Ammon's horn (tissue), 1 donor: ENCODE results near the gene TTC12.

ENCODE experiments used
- DNase-seq: peaks from one replicate; pipeline ENCODE4 v3.0.0-alpha.2; 2016; ENCODE audit warnings: low spot score

TTC12 gene

GRCh38 chr11:113376156-113376555, 61.8 kb downstream of the TTC12 start:
- DNase-seq, result peak; percentile 56

- DNase-seq, result peak; percentile 8
Observed at GRCh38 chr11:113377681-113378412, 63.5 kb downstream of the TTC12 start.

- no peak for DNase-seq
Observed at GRCh38 chr11:113378692-113379091, 64.3 kb downstream of the TTC12 start.

GRCh38 chr11:113382121-113382520, 67.7 kb downstream of the TTC12 start:
- no peak for DNase-seq

- DNase-seq, result no peak
Observed at GRCh38 chr11:113384551-113384950, 70.2 kb downstream of the TTC12 start.

GRCh38 chr11:113385749-113386148, 71.4 kb downstream of the TTC12 start:
- no peak for DNase-seq

- DNase-seq, result no peak
Observed at GRCh38 chr11:113386866-113387265, 72.5 kb downstream of the TTC12 start.

- DNase-seq, result no peak
Observed at GRCh38 chr11:113387605-113388211, 73.3 kb downstream of the TTC12 start, which contains the start of gene ANKK1. ANKK1 (plus strand) TSS chr11:113387779; CDS start chr11:113387885, 106 bp downstream.

- DNase-seq, result no peak
Observed at GRCh38 chr11:113389272-113389671, 74.9 kb downstream of the TTC12 start.

GRCh38 chr11:113392236-113392921, 78.0 kb downstream of the TTC12 start:
- no peak for DNase-seq

GRCh38 chr11:113393501-113393985, 79.2 kb downstream of the TTC12 start:
- DNase-seq, result no peak

- DNase-seq, result no peak
Observed at GRCh38 chr11:113394919-113395318, 80.5 kb downstream of the TTC12 start.

GRCh38 chr11:113395782-113396336, 81.5 kb downstream of the TTC12 start:
- no peak for DNase-seq

GRCh38 chr11:113396690-113397089, 82.3 kb downstream of the TTC12 start:
- DNase-seq, result no peak

- DNase-seq, result no peak
Observed at GRCh38 chr11:113397212-113397611, 82.8 kb downstream of the TTC12 start.

- DNase-seq, result no peak
Observed at GRCh38 chr11:113397821-113398220, 83.4 kb downstream of the TTC12 start.

GRCh38 chr11:113398669-113399430, 84.5 kb downstream of the TTC12 start:
- no peak for DNase-seq

GRCh38 chr11:113400631-113401230, 86.3 kb downstream of the TTC12 start:
- DNase-seq, result no peak

- peak; percentile 72 for DNase-seq
Observed at GRCh38 chr11:113401718-113402117, 87.3 kb downstream of the TTC12 start.

GRCh38 chr11:113404859-113405430, 90.6 kb downstream of the TTC12 start:
- DNase-seq, result no peak
